A549 (cell line): Measurements from ENCODE around the gene ADAD2. TPM values are rescaled to one million over a fixed set of nuclear protein-coding genes. Genes with fewer than 3 reads are reported as not detected.
A peak's percentile ranks its signal among the peaks of the same experiment; 100 is the strongest.

Experiments
- ATAC-seq, 2 experiments: fragments of 200-7000 bp in 1 of 2; fragments of >200 bp in 1 of 2; cut with Nextera tagmentation in 1 of 2; cut with Tn5 transposase in 1 of 2; 3 replicates each; pipeline versions ENCODE4 v1.8.0 to v1.9.1; 2018 to 2020; ENCODE audit warnings: mild to moderate bottlenecking in 1 of 2, moderate library complexity in 1 of 2
- CTCF ChIA-PET: fragments of 300-600 bp; sonication (Branson Sonifier 250); formaldehyde crosslinking; extraction: SDS; loops from one replicate; lab custom pipeline; 2021; ENCODE audit warnings: antibody characterized with exemption, inconsistent platforms; lab: Yijun Ruan, JAX
- POLR2A ChIA-PET: fragments of 350-600 bp; formaldehyde crosslinking; extraction: SDS; loops from one replicate; lab custom pipeline; 2021; ENCODE audit warnings: antibody characterized with exemption, inconsistent platforms; lab: Yijun Ruan, JAX
- DNase-seq, 2 experiments: peaks; one replicate each; pipeline versions ENCODE4 v3.0.0 to v3.0.0-alpha.2; 2011 to 2016; ENCODE audit warnings: low read depth in 1 of 2, low spot score in 1 of 2
- FAIRE-seq: peaks from 2 replicates; lab custom pipeline; 2011; peaks lifted over from hg19 to GRCh38; lab: Jason Lieb, UNC
- H3K27ac ChIP-seq, 2 experiments: fragments of >200 bp; sonication (Bioruptor Twin); formaldehyde crosslinking; 3 replicates each; pipeline ENCODE4 v1.5.1; 2016 to 2017
- H3K4me1 ChIP-seq: fragments of >200 bp; sonication (Bioruptor Twin); formaldehyde crosslinking; 3 replicates; pipeline ENCODE4 v1.6.1; 2016
- H3K4me2 ChIP-seq: fragments of >200 bp; sonication (Bioruptor Twin); formaldehyde crosslinking; 3 replicates; pipeline ENCODE4 v1.6.1; 2016
- H3K4me3 ChIP-seq: fragments of >200 bp; sonication (Bioruptor Twin); formaldehyde crosslinking; 3 replicates; pipeline ENCODE4 v1.5.1; 2016
- H3K9me3 ChIP-seq: fragments of >200 bp; sonication (Bioruptor Twin); formaldehyde crosslinking; 3 replicates; pipeline ENCODE4 v1.6.1; 2016
- CHD2 ChIP-seq: fragments of 150-350 bp; IDR thresholded peaks from 2 replicates; pipeline ENCODE4 v1.6.1; 2014; ENCODE audit warnings: low read length; ENCODE audit not compliant: partially characterized antibody
- CHD4 ChIP-seq: fragments of 200-600 bp; sonication (generic); IDR thresholded peaks from 2 replicates; pipeline ENCODE4 v1.6.1; 2016; ENCODE audit warnings: antibody characterized with exemption, mild to moderate bottlenecking, borderline replicate concordance
- EHF ChIP-seq: fragments of 250-450 bp; sonication (Bioruptor Pico); IDR thresholded peaks from 2 replicates; pipeline ENCODE4 v1.5.0; 2020; ENCODE audit warnings: mild to moderate bottlenecking
- FOSB ChIP-seq: fragments of 250-450 bp; sonication (Bioruptor Pico); IDR thresholded peaks from 2 replicates; pipeline ENCODE4 v1.5.0; 2020; ENCODE audit warnings: mild to moderate bottlenecking, moderate library complexity
- FOXS1 ChIP-seq: fragments of 250-450 bp; sonication (Bioruptor Pico); IDR thresholded peaks from 2 replicates; pipeline ENCODE4 v1.5.0; 2020; ENCODE audit warnings: mild to moderate bottlenecking, moderate library complexity
- HEYL ChIP-seq: fragments of 250-450 bp; sonication (Bioruptor Pico); IDR thresholded peaks from 2 replicates; pipeline ENCODE4 v1.8.0; 2021; ENCODE audit warnings: mild to moderate bottlenecking, moderate library complexity
- KDM1A ChIP-seq: fragments of 200-600 bp; sonication (generic); IDR thresholded peaks from 2 replicates; pipeline ENCODE4 v1.6.1; 2016; ENCODE audit warnings: low read depth, mild to moderate bottlenecking
- KDM5A ChIP-seq: fragments of 200-600 bp; sonication (generic); IDR thresholded peaks from 2 replicates; pipeline ENCODE4 v1.6.1; 2016; ENCODE audit warnings: antibody characterized with exemption, mild to moderate bottlenecking
- POLR2AphosphoS2 ChIP-seq: conservative IDR thresholded peaks from 2 replicates; pipeline ENCODE4 v1.6.1; 2012; ENCODE audit warnings: low read length, improper control_type of control experiment, inconsistent platforms
- RAD21 ChIP-seq, 2 experiments: fragments of >200 bp in 1 of 2; sonication (Bioruptor Twin) in 1 of 2; formaldehyde crosslinking in 1 of 2; IDR thresholded peaks in 1 of 2; conservative IDR thresholded peaks in 1 of 2; 2 replicates in 1 of 2; 3 replicates in 1 of 2; pipeline ENCODE4 v1.6.1; 2012 to 2018; ENCODE audit warnings: inconsistent platforms in 1 of 2
- REST ChIP-seq: fragments of 200-600 bp; sonication (generic); IDR thresholded peaks from 2 replicates; pipeline ENCODE4 v1.6.1; 2016; ENCODE audit warnings: antibody characterized with exemption, mild to moderate bottlenecking, moderate library complexity
- RNF2 ChIP-seq: fragments of 200-600 bp; sonication (generic); IDR thresholded peaks from 2 replicates; pipeline ENCODE4 v1.6.1; 2016; ENCODE audit warnings: low read depth, mild to moderate bottlenecking, antibody characterized with exemption, moderate library complexity, borderline replicate concordance
- ZFP36 ChIP-seq: fragments of 450-650 bp; IDR thresholded peaks from 2 replicates; pipeline ENCODE4 v1.6.1; 2014; ENCODE audit warnings: borderline replicate concordance; ENCODE audit not compliant: partially characterized antibody
- WGBS: methylation state at CpG from one replicate; pipeline ENCODE4 v1.1.6; 2017; ENCODE audit errors: missing lambda C conversion rate; 5-methylcytosine and 5-hydroxymethylcytosine counted together
- polyA plus RNA-seq, 4 experiments: library from polyadenylated mRNA; depleted of rRNA in 3 of 4; stranded (reverse); fragments of >200 nt; fragmentation: RNase III in 1 of 4; extraction: RNeasy Plus Mini Kit Qiagen cat#74134 plus additional on column Dnase treatment in 1 of 4; gene quantifications; 2 replicates in 3 of 4; 3 replicates in 1 of 4; pipeline ENCODE4 v1.2.3, GENCODE V29; 2011 to 2017
- TF ChIP-seq, protein P1 (sequence below): fragments of >200 bp; sonication (Bioruptor Twin); formaldehyde crosslinking; IDR thresholded peaks from 3 replicates; pipeline ENCODE4 v1.6.1; 2016
- TF ChIP-seq, protein P2 (sequence below): IDR thresholded peaks from 2 replicates; pipeline ENCODE4 v1.6.1; 2012
- TF ChIP-seq, protein P3 (sequence below): fragments of 450-650 bp; IDR thresholded peaks from 2 replicates; pipeline ENCODE4 v1.6.1; 2014; ENCODE audit warnings: antibody characterized with exemption
- TF ChIP-seq, protein P4 (sequence below): fragments of 250-450 bp; sonication (Bioruptor Pico); IDR thresholded peaks from 2 replicates; pipeline ENCODE4 v1.5.0; 2020; ENCODE audit warnings: low read depth, mild to moderate bottlenecking, moderate library complexity
- TF ChIP-seq, protein P5 (sequence below): IDR thresholded peaks from 2 replicates; pipeline ENCODE4 v1.6.1; 2012; ENCODE audit warnings: low read depth, borderline replicate concordance

ADAD2 gene
- polyA plus RNA-seq, 2 of the 4 experiments (the other 2 are of a cell fraction): not detected

DNA sequence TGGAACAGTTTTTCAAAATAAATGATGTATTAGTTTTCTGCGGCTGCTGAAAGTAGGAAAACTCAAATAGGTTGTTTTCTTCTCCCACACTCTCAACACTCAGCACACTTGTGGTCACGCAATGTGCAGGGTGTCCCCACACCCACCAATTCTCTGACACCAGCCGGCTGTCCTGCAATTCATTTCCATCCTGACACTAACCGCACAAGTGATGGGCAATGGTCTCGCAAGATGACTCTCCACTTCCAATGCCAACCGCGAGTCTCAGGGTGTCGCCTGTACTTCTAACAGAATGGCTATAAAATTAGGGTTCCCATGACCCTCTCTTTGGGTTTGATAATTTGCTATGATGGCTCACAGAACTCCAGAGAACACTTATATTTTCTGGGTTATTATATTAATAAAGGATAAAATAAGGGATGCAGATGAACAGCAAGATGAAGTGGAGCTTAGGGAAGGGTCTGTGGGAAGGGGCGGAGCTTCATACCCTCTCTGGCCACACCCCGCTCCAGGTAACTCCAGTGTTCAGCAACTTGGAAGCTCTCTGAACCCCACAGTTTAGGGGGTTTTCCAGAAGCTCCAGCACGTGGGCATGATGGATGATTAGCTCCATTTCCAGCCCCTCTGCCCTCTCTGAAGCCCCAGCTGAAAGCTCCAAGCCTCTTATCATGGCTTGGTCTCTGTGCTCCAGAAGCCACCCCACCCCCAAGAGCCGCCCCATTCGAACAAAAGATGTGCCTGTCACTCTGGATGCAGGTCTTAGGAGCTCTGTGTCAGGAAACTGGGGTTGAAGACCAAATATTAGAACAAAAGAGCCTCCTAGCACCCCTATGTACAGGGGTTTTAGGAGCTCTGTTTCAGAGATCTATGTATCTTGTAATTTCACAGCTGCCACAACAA lies 23.9 kb upstream of the ADAD2 start:
- no peak for DNase-seq
- TF ChIP-seq, protein P1, sequence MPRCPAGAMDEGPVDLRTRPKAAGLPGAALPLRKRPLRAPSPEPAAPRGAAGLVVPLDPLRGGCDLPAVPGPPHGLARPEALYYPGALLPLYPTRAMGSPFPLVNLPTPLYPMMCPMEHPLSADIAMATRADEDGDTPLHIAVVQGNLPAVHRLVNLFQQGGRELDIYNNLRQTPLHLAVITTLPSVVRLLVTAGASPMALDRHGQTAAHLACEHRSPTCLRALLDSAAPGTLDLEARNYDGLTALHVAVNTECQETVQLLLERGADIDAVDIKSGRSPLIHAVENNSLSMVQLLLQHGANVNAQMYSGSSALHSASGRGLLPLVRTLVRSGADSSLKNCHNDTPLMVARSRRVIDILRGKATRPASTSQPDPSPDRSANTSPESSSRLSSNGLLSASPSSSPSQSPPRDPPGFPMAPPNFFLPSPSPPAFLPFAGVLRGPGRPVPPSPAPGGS: no peak
- TF ChIP-seq ZFP36 (no peak), CHD2 (no peak)
- no peak for FAIRE-seq
- no peak overlapping the region for H3K4me2 ChIP-seq
- POLR2A ChIA-PET: no interaction called here
- no peak overlapping the region for H3K4me3 ChIP-seq
- H3K27ac ChIP-seq: no peak overlapping the region
- no peak for ATAC-seq
- CTCF ChIA-PET: interaction anchor here (0.7 to 4.2 kb wide), 7 partner anchors 9 to 82 kb away, joined by 3 to 14 read pairs (median 5); partner anchors contain the start of gene TAF1C
- H3K9me3 ChIP-seq: no peaks in the 10 kb centered on the region
- no peaks in the 10 kb centered on the region for H3K4me1 ChIP-seq
- WGBS: 63% methylated on average over 13 of the region's 13 CpGs

- H3K27ac ChIP-seq: no peak overlapping the region
- H3K4me2 ChIP-seq: no peak overlapping the region
- ATAC-seq (peak; percentile 54 to 56; a peak in 4 of 6 replicates), FAIRE-seq (no peak), DNase-seq (no peak)
- ChIA-PET POLR2A (no interaction called here), CTCF (interaction anchor here (0.9 to 8.4 kb wide), 5 partner anchors 14 to 104 kb away, joined by 3 to 57 read pairs (median 5); partner anchors contain the start of gene TAF1C)
- no peaks in the 10 kb centered on the region for H3K9me3 ChIP-seq
- H3K4me1 ChIP-seq: no peaks in the 10 kb centered on the region
- TF ChIP-seq RAD21 (conservative IDR thresholded peaks at IDR 0.05 in 1 of 2, IDR thresholded peaks at IDR 0.05 in 1 of 2) (0 out of 5 replicates have a peak, but pooled peaks of 1 of the 2 experiments have one; percentile 19), KDM1A (no peak)
- no peak overlapping the region for H3K4me3 ChIP-seq
- WGBS: 63% methylated on average over 11 of the region's 11 CpGs
Observed at GRCh38 chr16:84169765-84170310, 21.1 kb upstream of the ADAD2 start.

GRCh38 chr16:84174396-84174795 lies 16.6 kb upstream of the ADAD2 start:
- TF ChIP-seq, protein P2, sequence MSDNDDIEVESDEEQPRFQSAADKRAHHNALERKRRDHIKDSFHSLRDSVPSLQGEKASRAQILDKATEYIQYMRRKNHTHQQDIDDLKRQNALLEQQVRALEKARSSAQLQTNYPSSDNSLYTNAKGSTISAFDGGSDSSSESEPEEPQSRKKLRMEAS: no peak
- TF ChIP-seq KDM5A (no peak), REST (no peak), HEYL (CRISPR knock-in tag) (no peak), POLR2AphosphoS2 (no peak), EHF (CRISPR knock-in tag) (no peak), FOSB (CRISPR knock-in tag) (no peak), FOXS1 (CRISPR knock-in tag) (no peak), CHD4 (no peak), ZFP36 (no peak), RNF2 (no peak)
- TF ChIP-seq, protein P3, sequence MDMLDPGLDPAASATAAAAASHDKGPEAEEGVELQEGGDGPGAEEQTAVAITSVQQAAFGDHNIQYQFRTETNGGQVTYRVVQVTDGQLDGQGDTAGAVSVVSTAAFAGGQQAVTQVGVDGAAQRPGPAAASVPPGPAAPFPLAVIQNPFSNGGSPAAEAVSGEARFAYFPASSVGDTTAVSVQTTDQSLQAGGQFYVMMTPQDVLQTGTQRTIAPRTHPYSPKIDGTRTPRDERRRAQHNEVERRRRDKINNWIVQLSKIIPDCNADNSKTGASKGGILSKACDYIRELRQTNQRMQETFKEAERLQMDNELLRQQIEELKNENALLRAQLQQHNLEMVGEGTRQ: no peak
- TF ChIP-seq, protein P4, sequence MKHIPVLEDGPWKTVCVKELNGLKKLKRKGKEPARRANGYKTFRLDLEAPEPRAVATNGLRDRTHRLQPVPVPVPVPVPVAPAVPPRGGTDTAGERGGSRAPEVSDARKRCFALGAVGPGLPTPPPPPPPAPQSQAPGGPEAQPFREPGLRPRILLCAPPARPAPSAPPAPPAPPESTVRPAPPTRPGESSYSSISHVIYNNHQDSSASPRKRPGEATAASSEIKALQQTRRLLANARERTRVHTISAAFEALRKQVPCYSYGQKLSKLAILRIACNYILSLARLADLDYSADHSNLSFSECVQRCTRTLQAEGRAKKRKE (CRISPR knock-in tag): no peak
- TF ChIP-seq, protein P5, sequence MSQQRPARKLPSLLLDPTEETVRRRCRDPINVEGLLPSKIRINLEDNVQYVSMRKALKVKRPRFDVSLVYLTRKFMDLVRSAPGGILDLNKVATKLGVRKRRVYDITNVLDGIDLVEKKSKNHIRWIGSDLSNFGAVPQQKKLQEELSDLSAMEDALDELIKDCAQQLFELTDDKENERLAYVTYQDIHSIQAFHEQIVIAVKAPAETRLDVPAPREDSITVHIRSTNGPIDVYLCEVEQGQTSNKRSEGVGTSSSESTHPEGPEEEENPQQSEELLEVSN: no peak
- TF ChIP-seq, all 56 proteins: peak for 0

More at GRCh38 chr16:84174396-84174795, 16.6 kb upstream of the ADAD2 start:
- H3K4me3 ChIP-seq: no peak overlapping the region
- no peak overlapping the region for H3K4me2 ChIP-seq
- no peak overlapping the region for H3K27ac ChIP-seq
- peaks cover 29% of the 10 kb centered on the region for H3K4me1 ChIP-seq
- ChIA-PET POLR2A (no interaction called here), CTCF (interaction anchor here (0.6 to 8.4 kb wide), 15 partner anchors 8 to 310 kb away, joined by 3 to 63 read pairs (median 6); partner anchors contain the start of genes MBTPS1 and TAF1C)
- ATAC-seq (no peak), FAIRE-seq (no peak), DNase-seq (no peak)
- H3K9me3 ChIP-seq: no peaks in the 10 kb centered on the region
- 78% methylated on average over 11 of the region's 11 CpGs for WGBS
